ENCODE measurements around the gene SFMBT2. TPM values are rescaled to one million over a fixed set of nuclear protein-coding genes. Genes with fewer than 3 reads are reported as not detected.

Gene SFMBT2
- total RNA-seq, 1 experiment from 2014 or later = 14.3 TPM

DNA sequence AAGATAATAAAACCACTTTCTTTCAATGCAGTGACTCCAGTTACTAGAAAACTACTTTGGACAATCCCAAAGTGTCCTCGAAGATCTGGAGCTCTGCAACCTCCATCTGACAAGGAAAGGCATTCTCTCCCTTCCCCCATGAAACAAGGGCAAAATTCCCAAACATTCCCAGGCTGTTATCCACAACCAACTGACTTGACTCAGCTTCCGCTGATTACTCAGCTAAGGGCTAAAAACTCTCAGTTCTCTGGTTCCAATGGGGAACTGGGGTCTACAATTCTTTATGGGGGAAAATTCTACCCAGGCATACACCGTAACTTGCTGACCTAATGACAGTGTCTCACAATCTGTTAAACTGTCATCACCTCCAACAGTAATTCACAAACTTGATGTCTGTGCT, 48.4 kb downstream of the SFMBT2 start (continued):
- no peak for TF ChIP-seq ZNF425 (CRISPR knock-in tag; conservative IDR thresholded peaks at IDR 0.05)
- no peak for TF ChIP-seq RORB (CRISPR knock-in tag; IDR thresholded peaks at IDR 0.05)
- no peak for TF ChIP-seq KAT7 (CRISPR knock-in tag; IDR thresholded peaks at IDR 0.05; ENCODE audit: borderline replicate concordance)

DNA sequence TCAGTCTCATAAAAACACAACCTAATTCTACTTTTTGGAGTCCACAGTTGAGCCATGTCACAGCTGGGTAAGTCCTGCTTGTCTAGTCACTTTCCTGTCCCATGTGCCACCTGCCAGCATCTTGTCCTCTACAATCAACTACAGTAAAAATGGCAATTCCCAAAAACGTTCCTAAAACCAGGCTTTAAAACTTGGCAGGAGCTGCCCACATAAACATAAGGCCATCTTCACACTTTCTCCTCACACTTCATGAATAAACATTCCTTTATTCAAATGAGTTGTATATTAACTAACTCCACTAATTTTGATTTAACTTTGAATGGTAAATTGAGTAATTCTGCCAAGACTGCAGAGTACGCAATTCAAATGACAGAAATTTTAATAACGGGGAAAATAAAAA, 49.5 kb downstream of the SFMBT2 start:
- ATAC-seq (no peak), DNase-seq (ENCODE audit: low spot score) (no peak)
- ChIA-PET POLR2A (no interaction called here), CTCF (no interaction called here)
- Mint-ChIP-seq H3K4me1 (peaks cover 24% of the 10 kb centered on the region), H3K27me3 (ENCODE audit: low read depth) (no peaks in the 10 kb centered on the region), H3K9me3 (peaks cover 54% of the 10 kb centered on the region), H3K36me3 (peaks cover 83% of the 10 kb centered on the region), H3K27ac (no peak overlapping the region), H3K4me3 (no peak overlapping the region)
- TF ChIP-seq EMX1 (CRISPR knock-in tag; IDR thresholded peaks at IDR 0.05) (no peak), ZNF425 (CRISPR knock-in tag; conservative IDR thresholded peaks at IDR 0.05) (no peak), TEAD4 (CRISPR knock-in tag; IDR thresholded peaks at IDR 0.05) (no peak), TCF7 (CRISPR knock-in tag; IDR thresholded peaks at IDR 0.05; ENCODE audit: low read depth) (no peak), ZNF396 (CRISPR knock-in tag; IDR thresholded peaks at IDR 0.05; ENCODE audit: borderline replicate concordance) (no peak)
- TF ChIP-seq, protein P1, sequence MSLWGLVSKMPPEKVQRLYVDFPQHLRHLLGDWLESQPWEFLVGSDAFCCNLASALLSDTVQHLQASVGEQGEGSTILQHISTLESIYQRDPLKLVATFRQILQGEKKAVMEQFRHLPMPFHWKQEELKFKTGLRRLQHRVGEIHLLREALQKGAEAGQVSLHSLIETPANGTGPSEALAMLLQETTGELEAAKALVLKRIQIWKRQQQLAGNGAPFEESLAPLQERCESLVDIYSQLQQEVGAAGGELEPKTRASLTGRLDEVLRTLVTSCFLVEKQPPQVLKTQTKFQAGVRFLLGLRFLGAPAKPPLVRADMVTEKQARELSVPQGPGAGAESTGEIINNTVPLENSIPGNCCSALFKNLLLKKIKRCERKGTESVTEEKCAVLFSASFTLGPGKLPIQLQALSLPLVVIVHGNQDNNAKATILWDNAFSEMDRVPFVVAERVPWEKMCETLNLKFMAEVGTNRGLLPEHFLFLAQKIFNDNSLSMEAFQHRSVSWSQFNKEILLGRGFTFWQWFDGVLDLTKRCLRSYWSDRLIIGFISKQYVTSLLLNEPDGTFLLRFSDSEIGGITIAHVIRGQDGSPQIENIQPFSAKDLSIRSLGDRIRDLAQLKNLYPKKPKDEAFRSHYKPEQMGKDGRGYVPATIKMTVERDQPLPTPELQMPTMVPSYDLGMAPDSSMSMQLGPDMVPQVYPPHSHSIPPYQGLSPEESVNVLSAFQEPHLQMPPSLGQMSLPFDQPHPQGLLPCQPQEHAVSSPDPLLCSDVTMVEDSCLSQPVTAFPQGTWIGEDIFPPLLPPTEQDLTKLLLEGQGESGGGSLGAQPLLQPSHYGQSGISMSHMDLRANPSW (CRISPR knock-in tag; conservative IDR thresholded peaks at IDR 0.05; ENCODE audit: low read depth) = no peak

GRCh38 chr10:7359954-7360353, 50.9 kb downstream of the SFMBT2 start:
- Mint-ChIP-seq H3K4me1 (peaks cover 19% of the 10 kb centered on the region), H3K4me3 (no peak overlapping the region), H3K36me3 (peaks cover 74% of the 10 kb centered on the region), H3K27ac (no peak overlapping the region), H3K27me3 (ENCODE audit: low read depth) (no peaks in the 10 kb centered on the region), H3K9me3 (peaks cover 54% of the 10 kb centered on the region)
- ChIA-PET CTCF (interaction anchor here (0.9 kb wide), 1 partner anchor 59 kb away, joined by 3 read pairs; no protein-coding TSS in a partner anchor), POLR2A (no interaction called here)
- TF ChIP-seq ZNF263 (CRISPR knock-in tag; IDR thresholded peaks at IDR 0.05; ENCODE audit: low read depth) = no peak
- no peak for TF ChIP-seq ZNF232 (CRISPR knock-in tag; IDR thresholded peaks at IDR 0.05)
- TF ChIP-seq PRRX2 (CRISPR knock-in tag; IDR thresholded peaks at IDR 0.05) = no peak
- no peak for TF ChIP-seq OVOL2 (CRISPR knock-in tag; IDR thresholded peaks at IDR 0.05; ENCODE audit: borderline replicate concordance)
- TF ChIP-seq MYBL2 (CRISPR knock-in tag; IDR thresholded peaks at IDR 0.05) = no peak
- TF ChIP-seq MLX (CRISPR knock-in tag; IDR thresholded peaks at IDR 0.05) = no peak
- TF ChIP-seq JAZF1 (CRISPR knock-in tag; IDR thresholded peaks at IDR 0.05) = no peak
- no peak for TF ChIP-seq ZBTB21 (CRISPR knock-in tag; IDR thresholded peaks at IDR 0.05; ENCODE audit: borderline replicate concordance)
- TF ChIP-seq TEAD1 (CRISPR knock-in tag; IDR thresholded peaks at IDR 0.05) = no peak
- no peak for TF ChIP-seq EMX1 (CRISPR knock-in tag; IDR thresholded peaks at IDR 0.05)
- TF ChIP-seq TEAD4 (CRISPR knock-in tag; IDR thresholded peaks at IDR 0.05) = no peak
- no peak for DNase-seq (ENCODE audit: low spot score)
- no peak for ATAC-seq
